SK-N-SH treated with all-trans-retinoic acid at 6 μM for 48 hours (cell line): ENCODE results near the gene FBXO42.

Experiments
- ATAC-seq: fragments of 200-7000 bp; cut with Tn5 transposase; 3 replicates; pipeline ENCODE4 v1.9.1; 2020; ENCODE audit warnings: mild to moderate bottlenecking, moderate library complexity
- ARNTL ChIP-seq: fragments of 450-650 bp; formaldehyde crosslinking; IDR thresholded peaks from 2 replicates; pipeline ENCODE4 v1.5.0; 2020; ENCODE audit warnings: low read depth, mild to moderate bottlenecking, moderate library complexity, borderline replicate concordance
- BACH2 ChIP-seq: fragments of 250-450 bp; sonication (Bioruptor Pico); IDR thresholded peaks from 2 replicates; pipeline ENCODE4 v1.9.0; 2021; ENCODE audit warnings: mild to moderate bottlenecking, borderline replicate concordance
- CSDC2 ChIP-seq: fragments of 250-450 bp; sonication (Bioruptor Pico); IDR thresholded peaks from 2 replicates; pipeline ENCODE4 v1.5.0; 2020; ENCODE audit warnings: mild to moderate bottlenecking, moderate library complexity
- ESRRG ChIP-seq: fragments of 250-450 bp; sonication (Bioruptor Pico); IDR thresholded peaks from 2 replicates; pipeline ENCODE4 v1.6.1; 2021; ENCODE audit warnings: mild to moderate bottlenecking
- GLIS3 ChIP-seq: fragments of 250-450 bp; sonication (Bioruptor Pico); IDR thresholded peaks from 2 replicates; pipeline ENCODE4 v1.5.0; 2020; ENCODE audit warnings: mild to moderate bottlenecking, moderate library complexity
- ISL1 ChIP-seq: fragments of 250-450 bp; sonication (Bioruptor Pico); IDR thresholded peaks from 2 replicates; pipeline ENCODE4 v2.1.2; 2022; ENCODE audit warnings: mild to moderate bottlenecking, moderate library complexity
- OSR1 ChIP-seq: fragments of 250-450 bp; sonication (Bioruptor Pico); IDR thresholded peaks from 2 replicates; pipeline ENCODE4 v1.8.0; 2022; ENCODE audit warnings: moderate library complexity, mild to moderate bottlenecking, inconsistent platforms
- PATZ1 ChIP-seq: fragments of 250-450 bp; sonication (Bioruptor Pico); IDR thresholded peaks from 2 replicates; pipeline ENCODE4 v1.8.0; 2020; ENCODE audit warnings: mild to moderate bottlenecking, moderate library complexity, borderline replicate concordance
- PPARA ChIP-seq: fragments of 250-450 bp; sonication (Bioruptor Pico); IDR thresholded peaks from 2 replicates; pipeline ENCODE4 v1.5.0; 2020; ENCODE audit warnings: mild to moderate bottlenecking, borderline replicate concordance
- SNAI2 ChIP-seq: fragments of 250-450 bp; sonication (Bioruptor Pico); IDR thresholded peaks from 2 replicates; pipeline ENCODE4 v1.5.0; 2020; ENCODE audit warnings: mild to moderate bottlenecking, moderate library complexity
- TCF4 ChIP-seq: fragments of 250-450 bp; sonication (Bioruptor Pico); IDR thresholded peaks from 2 replicates; pipeline ENCODE4 v1.8.0; 2021; ENCODE audit warnings: mild to moderate bottlenecking, moderate library complexity, borderline replicate concordance
- ZC3H10 ChIP-seq: fragments of 250-450 bp; sonication (Bioruptor Pico); IDR thresholded peaks from 2 replicates; pipeline ENCODE4 v1.5.1; 2021; ENCODE audit warnings: mild to moderate bottlenecking, moderate library complexity
- ZFP3 ChIP-seq: fragments of 250-450 bp; sonication (Bioruptor Pico); IDR thresholded peaks from 2 replicates; pipeline ENCODE4 v1.5.0; 2020; ENCODE audit warnings: mild to moderate bottlenecking, moderate library complexity
- ZNF565 ChIP-seq: fragments of 450-650 bp; formaldehyde crosslinking; conservative IDR thresholded peaks from 2 replicates; pipeline ENCODE4 v1.5.0; 2020; ENCODE audit warnings: low read depth, mild to moderate bottlenecking, moderate library complexity
- ZNF70 ChIP-seq: fragments of 450-650 bp; formaldehyde crosslinking; IDR thresholded peaks from 2 replicates; pipeline ENCODE4 v1.5.0; 2020; ENCODE audit warnings: mild to moderate bottlenecking, moderate library complexity
- ZNF8 ChIP-seq: fragments of 450-650 bp; formaldehyde crosslinking; IDR thresholded peaks from 2 replicates; pipeline ENCODE4 v1.5.0; 2020; ENCODE audit warnings: mild to moderate bottlenecking, moderate library complexity
- TF ChIP-seq, protein P1 (sequence below): fragments of 250-450 bp; sonication (Bioruptor Pico); IDR thresholded peaks from 2 replicates; pipeline ENCODE4 v1.5.1; 2020; ENCODE audit warnings: low read depth, mild to moderate bottlenecking, moderate library complexity
- TF ChIP-seq, protein P2 (sequence below): fragments of 250-450 bp; sonication (Bioruptor Pico); IDR thresholded peaks from 2 replicates; pipeline ENCODE4 v1.5.0; 2020; ENCODE audit warnings: mild to moderate bottlenecking, moderate library complexity
- TF ChIP-seq, protein P3 (sequence below): fragments of 250-450 bp; sonication (Bioruptor Pico); IDR thresholded peaks from 2 replicates; pipeline ENCODE4 v1.5.1; 2021; ENCODE audit warnings: mild to moderate bottlenecking, moderate library complexity

The FBXO42 gene

GRCh38 chr1:16250524-16251251 lies 101.6 kb downstream of the FBXO42 start:
- no peak for ATAC-seq
- TF ChIP-seq BACH2 (no peak), ARNTL (no peak), ZC3H10 (no peak), OSR1 (CRISPR knock-in tag) (no peak), CSDC2 (CRISPR knock-in tag) (no peak), PPARA (CRISPR knock-in tag) (no peak), ZNF565 (CRISPR knock-in tag) (no peak)

- TF ChIP-seq ISL1: 0 out of 2 replicates have a peak, but pooled peaks have one; percentile 26
- TF ChIP-seq, protein P1, sequence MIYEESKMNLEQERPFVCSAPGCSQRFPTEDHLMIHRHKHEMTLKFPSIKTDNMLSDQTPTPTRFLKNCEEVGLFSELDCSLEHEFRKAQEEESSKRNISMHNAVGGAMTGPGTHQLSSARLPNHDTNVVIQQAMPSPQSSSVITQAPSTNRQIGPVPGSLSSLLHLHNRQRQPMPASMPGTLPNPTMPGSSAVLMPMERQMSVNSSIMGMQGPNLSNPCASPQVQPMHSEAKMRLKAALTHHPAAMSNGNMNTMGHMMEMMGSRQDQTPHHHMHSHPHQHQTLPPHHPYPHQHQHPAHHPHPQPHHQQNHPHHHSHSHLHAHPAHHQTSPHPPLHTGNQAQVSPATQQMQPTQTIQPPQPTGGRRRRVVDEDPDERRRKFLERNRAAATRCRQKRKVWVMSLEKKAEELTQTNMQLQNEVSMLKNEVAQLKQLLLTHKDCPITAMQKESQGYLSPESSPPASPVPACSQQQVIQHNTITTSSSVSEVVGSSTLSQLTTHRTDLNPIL (CRISPR knock-in tag): no peak
- no peak for ATAC-seq
Observed at GRCh38 chr1:16249596-16250241, 102.6 kb downstream of the FBXO42 start.

DNA sequence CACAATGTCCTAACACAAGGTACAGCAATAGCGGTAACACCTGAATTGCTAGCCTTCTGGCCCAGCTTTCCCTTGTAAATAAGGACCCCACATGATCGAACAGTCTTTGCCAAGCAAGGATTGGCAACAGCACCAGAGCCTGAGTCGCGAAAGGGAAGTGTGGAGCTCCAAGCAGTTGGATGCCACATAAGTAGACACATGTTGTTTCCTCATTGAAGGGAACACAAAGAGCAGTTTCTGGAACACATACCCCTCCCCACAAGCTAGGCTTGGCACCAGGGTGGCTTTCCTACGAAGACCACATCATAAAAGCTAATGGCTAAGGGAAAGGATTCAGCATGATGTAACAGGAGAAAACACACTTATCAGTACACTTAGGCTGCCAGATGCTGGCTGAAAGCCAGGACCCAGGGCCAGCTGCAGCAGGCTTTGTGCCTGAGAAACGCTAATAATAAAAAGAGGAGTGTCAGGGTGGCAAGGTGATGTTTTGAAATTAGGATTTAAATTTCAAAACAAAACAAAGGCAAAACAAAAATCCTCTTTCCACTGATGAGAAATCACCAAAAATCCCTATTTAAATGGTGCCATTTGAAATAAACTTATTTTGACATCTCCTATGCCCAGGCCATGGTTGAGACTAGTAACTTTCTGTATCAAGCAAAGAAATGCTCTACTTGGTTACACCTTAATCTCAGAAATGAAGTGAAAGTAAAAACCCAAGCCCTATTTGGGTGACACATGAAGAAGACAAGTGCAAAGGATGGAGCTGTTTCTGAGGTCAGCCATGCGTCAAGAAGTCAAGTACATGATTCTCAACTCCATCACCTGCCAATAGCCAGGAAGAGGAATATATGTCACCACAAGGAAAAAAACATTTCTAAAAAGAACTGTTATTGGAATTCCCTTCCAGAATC lies 103.4 kb downstream of the FBXO42 start:
- TF ChIP-seq ZFP3 (CRISPR knock-in tag): 0 out of 2 replicates have a peak, but pooled peaks have one; percentile 57
- no peak for TF ChIP-seq ARNTL
- no peak for TF ChIP-seq ZNF8 (CRISPR knock-in tag)
- TF ChIP-seq ISL1: peak; percentile 86
- peak; percentile 98 for TF ChIP-seq ZNF70 (CRISPR knock-in tag)
- no peak for TF ChIP-seq PATZ1 (CRISPR knock-in tag)
- TF ChIP-seq BACH2: no peak
- TF ChIP-seq TCF4 (CRISPR knock-in tag): peak; percentile 51; the same call in 1 of the 2 replicates
- no peak for TF ChIP-seq ZNF565 (CRISPR knock-in tag)
- TF ChIP-seq, protein P2, sequence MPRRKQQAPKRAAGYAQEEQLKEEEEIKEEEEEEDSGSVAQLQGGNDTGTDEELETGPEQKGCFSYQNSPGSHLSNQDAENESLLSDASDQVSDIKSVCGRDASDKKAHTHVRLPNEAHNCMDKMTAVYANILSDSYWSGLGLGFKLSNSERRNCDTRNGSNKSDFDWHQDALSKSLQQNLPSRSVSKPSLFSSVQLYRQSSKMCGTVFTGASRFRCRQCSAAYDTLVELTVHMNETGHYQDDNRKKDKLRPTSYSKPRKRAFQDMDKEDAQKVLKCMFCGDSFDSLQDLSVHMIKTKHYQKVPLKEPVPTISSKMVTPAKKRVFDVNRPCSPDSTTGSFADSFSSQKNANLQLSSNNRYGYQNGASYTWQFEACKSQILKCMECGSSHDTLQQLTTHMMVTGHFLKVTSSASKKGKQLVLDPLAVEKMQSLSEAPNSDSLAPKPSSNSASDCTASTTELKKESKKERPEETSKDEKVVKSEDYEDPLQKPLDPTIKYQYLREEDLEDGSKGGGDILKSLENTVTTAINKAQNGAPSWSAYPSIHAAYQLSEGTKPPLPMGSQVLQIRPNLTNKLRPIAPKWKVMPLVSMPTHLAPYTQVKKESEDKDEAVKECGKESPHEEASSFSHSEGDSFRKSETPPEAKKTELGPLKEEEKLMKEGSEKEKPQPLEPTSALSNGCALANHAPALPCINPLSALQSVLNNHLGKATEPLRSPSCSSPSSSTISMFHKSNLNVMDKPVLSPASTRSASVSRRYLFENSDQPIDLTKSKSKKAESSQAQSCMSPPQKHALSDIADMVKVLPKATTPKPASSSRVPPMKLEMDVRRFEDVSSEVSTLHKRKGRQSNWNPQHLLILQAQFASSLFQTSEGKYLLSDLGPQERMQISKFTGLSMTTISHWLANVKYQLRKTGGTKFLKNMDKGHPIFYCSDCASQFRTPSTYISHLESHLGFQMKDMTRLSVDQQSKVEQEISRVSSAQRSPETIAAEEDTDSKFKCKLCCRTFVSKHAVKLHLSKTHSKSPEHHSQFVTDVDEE (CRISPR knock-in tag): 0 out of 2 replicates have a peak, but pooled peaks have one; percentile 37
- TF ChIP-seq, protein P1 (CRISPR knock-in tag): peak; percentile 21; the same call in 1 of the 2 replicates

DNA sequence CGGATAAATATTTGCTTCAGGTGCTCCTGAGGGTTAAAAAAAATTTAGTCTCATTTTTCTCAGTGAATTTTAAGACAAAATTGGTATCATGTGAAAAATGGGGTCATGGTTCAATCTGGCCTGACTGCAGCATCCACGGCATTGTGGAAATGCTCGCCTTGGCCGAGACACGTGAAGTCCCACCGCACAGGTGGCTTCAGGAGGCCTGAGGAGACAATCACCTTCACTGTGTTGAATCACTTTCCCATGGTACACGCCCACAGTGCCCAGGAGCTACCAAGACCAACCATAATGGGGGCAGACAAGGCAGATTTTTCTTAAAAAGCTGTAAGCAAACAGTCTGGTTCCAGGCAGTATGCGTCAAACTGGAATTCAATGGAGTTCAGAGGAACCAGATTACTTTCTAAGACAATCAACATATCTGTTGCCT lies 104.3 kb downstream of the FBXO42 start:
- ATAC-seq: no peak
- TF ChIP-seq, protein P1 (CRISPR knock-in tag): no peak
- TF ChIP-seq OSR1 (CRISPR knock-in tag) (no peak), PPARA (CRISPR knock-in tag) (no peak), TCF4 (CRISPR knock-in tag) (no peak), ESRRG (CRISPR knock-in tag) (no peak), CSDC2 (CRISPR knock-in tag) (no peak), PATZ1 (CRISPR knock-in tag) (no peak), SNAI2 (CRISPR knock-in tag) (no peak), ISL1 (no peak), BACH2 (no peak), ZFP3 (CRISPR knock-in tag) (no peak), ZNF8 (CRISPR knock-in tag) (no peak), GLIS3 (CRISPR knock-in tag) (no peak), ZC3H10 (no peak), ARNTL (no peak)
- TF ChIP-seq, protein P3, sequence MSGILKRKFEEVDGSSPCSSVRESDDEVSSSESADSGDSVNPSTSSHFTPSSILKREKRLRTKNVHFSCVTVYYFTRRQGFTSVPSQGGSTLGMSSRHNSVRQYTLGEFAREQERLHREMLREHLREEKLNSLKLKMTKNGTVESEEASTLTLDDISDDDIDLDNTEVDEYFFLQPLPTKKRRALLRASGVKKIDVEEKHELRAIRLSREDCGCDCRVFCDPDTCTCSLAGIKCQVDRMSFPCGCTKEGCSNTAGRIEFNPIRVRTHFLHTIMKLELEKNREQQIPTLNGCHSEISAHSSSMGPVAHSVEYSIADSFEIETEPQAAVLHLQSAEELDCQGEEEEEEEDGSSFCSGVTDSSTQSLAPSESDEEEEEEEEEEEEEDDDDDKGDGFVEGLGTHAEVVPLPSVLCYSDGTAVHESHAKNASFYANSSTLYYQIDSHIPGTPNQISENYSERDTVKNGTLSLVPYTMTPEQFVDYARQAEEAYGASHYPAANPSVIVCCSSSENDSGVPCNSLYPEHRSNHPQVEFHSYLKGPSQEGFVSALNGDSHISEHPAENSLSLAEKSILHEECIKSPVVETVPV (CRISPR knock-in tag): no peak

More for the DNA sequence above, 103.4 kb downstream of the FBXO42 start:
- peak; percentile 72 for ATAC-seq
